Liver (tissue), 9 donors: ENCODE data around the gene SPSB1. TPM values are rescaled to one million over a fixed set of nuclear protein-coding genes. Genes with fewer than 3 reads are reported as not detected.

ENCODE experiments used
- DNase-seq: peaks from one replicate; pipeline ENCODE4 v3.0.0-alpha.2; 2017; ENCODE audit warnings: low spot score
- H3K27ac ChIP-seq, 2 donors: one replicate each; pipeline ENCODE4 v1.7.0; 2013; ENCODE audit warnings: inconsistent platforms in 2 of 2, low read length in 2 of 2, control low read depth in 1 of 2, low read depth in 1 of 2, mild to moderate bottlenecking in 1 of 2
- H3K27me3 ChIP-seq, 4 donors: one replicate each; pipeline versions ENCODE4 v1.6.1 to v1.7.0; 2013; ENCODE audit warnings: low read length in 3 of 4, inconsistent platforms in 1 of 4, mild to moderate bottlenecking in 1 of 4, moderate library complexity in 1 of 4; ENCODE audit not compliant: control insufficient read depth in 4 of 4, insufficient read depth in 4 of 4
- H3K36me3 ChIP-seq, 4 donors: one replicate each; pipeline versions ENCODE4 v1.6.1 to v1.7.0; 2013; ENCODE audit warnings: low read length in 3 of 4, mild to moderate bottlenecking in 3 of 4, low read depth in 1 of 4, moderate library complexity in 1 of 4; ENCODE audit not compliant: control insufficient read depth in 4 of 4, insufficient read depth in 3 of 4
- H3K4me1 ChIP-seq, 4 donors: one replicate each; pipeline versions ENCODE4 v1.6.1 to v1.7.0; 2013; ENCODE audit warnings: low read length in 3 of 4, mild to moderate bottlenecking in 3 of 4, moderate library complexity in 1 of 4; ENCODE audit not compliant: control insufficient read depth in 4 of 4, insufficient read depth in 4 of 4
- H3K4me3 ChIP-seq, 3 donors: one replicate each; pipeline versions ENCODE4 v1.6.1 to v1.7.0; 2013; ENCODE audit warnings: low read length in 3 of 3, control low read depth in 1 of 3, low read depth in 1 of 3, mild to moderate bottlenecking in 1 of 3
- H3K9ac ChIP-seq, 2 donors: one replicate each; pipeline ENCODE4 v1.7.0; 2013; ENCODE audit warnings: low read length in 2 of 2, mild to moderate bottlenecking in 2 of 2, moderate library complexity in 2 of 2, control low read depth in 1 of 2, low read depth in 1 of 2
- H3K9me3 ChIP-seq, 4 donors: one replicate each; pipeline versions ENCODE4 v1.6.1 to v1.7.0; 2013; ENCODE audit warnings: low read length in 3 of 4; ENCODE audit not compliant: control insufficient read depth in 4 of 4
- EGR1 ChIP-seq, 2 donors: IDR thresholded peaks; 2 replicates each; pipeline ENCODE4 v1.6.1; 2016 to 2018; ENCODE audit warnings: antibody characterized with exemption in 2 of 2, low read depth in 2 of 2
- FOXA1 ChIP-seq: IDR thresholded peaks from 2 replicates; pipeline ENCODE4 v1.6.1; 2016; ENCODE audit warnings: antibody characterized with exemption
- GABPA ChIP-seq, 2 donors: IDR thresholded peaks in 1 of 2; conservative IDR thresholded peaks in 1 of 2; 2 replicates each; pipeline ENCODE4 v1.6.1; 2016; ENCODE audit warnings: antibody characterized with exemption in 2 of 2, mild to moderate bottlenecking in 1 of 2, moderate library complexity in 1 of 2
- HNF4A ChIP-seq, 2 donors: conservative IDR thresholded peaks; 2 replicates each; pipeline ENCODE4 v1.6.1; 2016; ENCODE audit warnings: antibody characterized with exemption in 2 of 2, mild to moderate bottlenecking in 2 of 2
- HNF4G ChIP-seq: IDR thresholded peaks from 2 replicates; pipeline ENCODE4 v1.6.1; 2016; ENCODE audit warnings: antibody characterized with exemption
- JUND ChIP-seq, 2 donors: IDR thresholded peaks; 2 replicates each; pipeline ENCODE4 v1.6.1; 2016; ENCODE audit warnings: antibody characterized with exemption in 2 of 2
- MAX ChIP-seq: IDR thresholded peaks from 2 replicates; pipeline ENCODE4 v1.6.1; 2016; ENCODE audit warnings: antibody characterized with exemption
- NR2F2 ChIP-seq: IDR thresholded peaks from 2 replicates; pipeline ENCODE4 v1.6.1; 2016; ENCODE audit warnings: antibody characterized with exemption
- RAD21 ChIP-seq, 2 donors: IDR thresholded peaks; 2 replicates each; pipeline ENCODE4 v1.6.1; 2016; ENCODE audit warnings: antibody characterized with exemption in 2 of 2, mild to moderate bottlenecking in 2 of 2
- SP1 ChIP-seq: IDR thresholded peaks from 2 replicates; pipeline ENCODE4 v1.6.1; 2018; ENCODE audit warnings: antibody characterized with exemption, mild to moderate bottlenecking
- TAF1 ChIP-seq: conservative IDR thresholded peaks from 2 replicates; pipeline ENCODE4 v1.6.1; 2016; ENCODE audit warnings: antibody characterized with exemption, mild to moderate bottlenecking
- ZBTB33 ChIP-seq: IDR thresholded peaks from 2 replicates; pipeline ENCODE4 v1.6.1; 2016; ENCODE audit warnings: antibody characterized with exemption
- WGBS: extraction: QIAGEN DNeasy Blood & Tissue Kit; methylation state at CpG from one replicate; pipeline ENCODE4 v1.1.7; 2013; 5-methylcytosine and 5-hydroxymethylcytosine counted together
- polyA plus RNA-seq, 2 donors: library from polyadenylated mRNA; stranded (reverse) in 1 of 2; unstranded in 1 of 2; fragments of 200-250 nt in 1 of 2; fragments of >200 nt in 1 of 2; fragmentation: Nextera tagmentation in 1 of 2; extraction: Ambion mirVana in 1 of 2; gene quantifications; one replicate each; pipeline versions ENCODE4 v1.2.1 to v1.2.3, GENCODE V29; 2013 to 2015
- total RNA-seq, 2 donors: library from RNA; depleted of rRNA; stranded (reverse); fragments of >200 nt; gene quantifications; one replicate each; pipeline ENCODE4 v1.2.3, GENCODE V29; 2014
- TF ChIP-seq, protein P1 (sequence below): IDR thresholded peaks from 2 replicates; pipeline ENCODE4 v1.6.1; 2016; ENCODE audit warnings: antibody characterized with exemption
- TF ChIP-seq, protein P2 (sequence below): fragments of 150-350 bp; IDR thresholded peaks from 2 replicates; pipeline ENCODE4 v1.5.1; 2017; ENCODE audit warnings: improper control_type of control experiment, low read depth, low read length; ENCODE audit not compliant: missing input control
- donor health status: healthy.
- donor health status: healthy.
- donor health status: healthy.
- donor health status: healthy.
- donor health status: healthy.

SPSB1 gene
- total and polyA plus RNA-seq, 4 donors = 4.1 to 22.6 (median 14.8) TPM

GRCh38 chr1:9262096-9262986, 30.4 kb upstream of the SPSB1 start:
- Histone ChIP-seq H3K4me3 (no peak overlapping the region), H3K9me3 (no peaks in the 10 kb centered on the region), H3K27me3 (no peaks in the 10 kb centered on the region), H3K9ac (no peak overlapping the region), H3K36me3 (peaks cover 16 to 66% (median 42%) of the 10 kb centered on the region in 4 donors), H3K4me1 (peaks cover 0 to 53% (median 28%) of the 10 kb centered on the region in 4 donors), H3K27ac (no peak overlapping the region)
- TF ChIP-seq MAX (no peak), NR2F2 (no peak), TAF1 (no peak), ZBTB33 (no peak), HNF4G (no peak)
- TF ChIP-seq, protein P1, sequence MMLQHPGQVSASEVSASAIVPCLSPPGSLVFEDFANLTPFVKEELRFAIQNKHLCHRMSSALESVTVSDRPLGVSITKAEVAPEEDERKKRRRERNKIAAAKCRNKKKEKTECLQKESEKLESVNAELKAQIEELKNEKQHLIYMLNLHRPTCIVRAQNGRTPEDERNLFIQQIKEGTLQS = no peak
- no peak for DNase-seq
- WGBS = 92% methylated on average over 33 of the region's 33 CpGs

DNA sequence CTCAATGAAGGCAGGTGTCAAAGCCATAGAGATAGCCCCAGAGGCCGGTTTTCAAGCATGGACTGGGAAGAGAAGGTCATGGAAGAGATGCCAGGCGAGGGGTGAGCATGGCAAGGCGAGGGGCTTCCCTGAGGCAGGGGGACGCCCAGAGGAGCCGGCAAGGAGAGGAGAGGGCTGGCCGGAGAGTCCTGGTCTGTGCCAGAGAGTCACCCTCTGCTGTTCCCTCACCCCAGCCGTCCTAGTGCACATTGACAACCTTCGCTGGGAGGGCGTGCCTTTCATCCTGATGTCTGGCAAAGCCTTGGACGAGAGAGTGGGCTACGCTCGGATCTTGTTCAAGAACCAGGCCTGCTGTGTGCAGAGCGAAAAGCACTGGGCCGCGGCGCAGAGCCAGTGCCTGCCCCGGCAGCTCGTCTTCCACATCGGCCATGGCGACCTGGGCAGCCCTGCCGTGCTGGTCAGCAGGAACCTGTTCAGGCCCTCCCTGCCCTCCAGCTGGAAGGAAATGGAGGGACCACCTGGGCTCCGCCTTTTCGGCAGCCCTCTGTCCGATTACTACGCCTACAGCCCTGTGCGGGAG, 29.3 kb upstream of the SPSB1 start:
- WGBS = 92% methylated on average over 26 of the region's 26 CpGs
- peaks cover 0 to 50% (median 25%) of the 10 kb centered on the region in 4 donors for H3K4me1 ChIP-seq
- peaks cover 18 to 61% (median 45%) of the 10 kb centered on the region in 4 donors for H3K36me3 ChIP-seq
- DNase-seq = no peak
- H3K9me3 ChIP-seq = no peaks in the 10 kb centered on the region
- TF ChIP-seq MAX = no peak
- no peak for TF ChIP-seq NR2F2
- no peak for TF ChIP-seq RAD21 (IDR thresholded peaks at IDR 0.05)
- no peak for TF ChIP-seq HNF4A (conservative IDR thresholded peaks at IDR 0.05)
- TF ChIP-seq GABPA (IDR thresholded peaks at IDR 0.05 in 1 of 2, conservative IDR thresholded peaks at IDR 0.05 in 1 of 2) = no peak
- no peak for TF ChIP-seq SP1
- TF ChIP-seq JUND (IDR thresholded peaks at IDR 0.05) = no peak
- no peak for TF ChIP-seq EGR1 (IDR thresholded peaks at IDR 0.05; ENCODE audit: low read depth in 2 of 2)
- no peak for TF ChIP-seq FOXA1
- TF ChIP-seq TAF1 = no peak
- no peak for TF ChIP-seq HNF4G
- TF ChIP-seq, protein P2, sequence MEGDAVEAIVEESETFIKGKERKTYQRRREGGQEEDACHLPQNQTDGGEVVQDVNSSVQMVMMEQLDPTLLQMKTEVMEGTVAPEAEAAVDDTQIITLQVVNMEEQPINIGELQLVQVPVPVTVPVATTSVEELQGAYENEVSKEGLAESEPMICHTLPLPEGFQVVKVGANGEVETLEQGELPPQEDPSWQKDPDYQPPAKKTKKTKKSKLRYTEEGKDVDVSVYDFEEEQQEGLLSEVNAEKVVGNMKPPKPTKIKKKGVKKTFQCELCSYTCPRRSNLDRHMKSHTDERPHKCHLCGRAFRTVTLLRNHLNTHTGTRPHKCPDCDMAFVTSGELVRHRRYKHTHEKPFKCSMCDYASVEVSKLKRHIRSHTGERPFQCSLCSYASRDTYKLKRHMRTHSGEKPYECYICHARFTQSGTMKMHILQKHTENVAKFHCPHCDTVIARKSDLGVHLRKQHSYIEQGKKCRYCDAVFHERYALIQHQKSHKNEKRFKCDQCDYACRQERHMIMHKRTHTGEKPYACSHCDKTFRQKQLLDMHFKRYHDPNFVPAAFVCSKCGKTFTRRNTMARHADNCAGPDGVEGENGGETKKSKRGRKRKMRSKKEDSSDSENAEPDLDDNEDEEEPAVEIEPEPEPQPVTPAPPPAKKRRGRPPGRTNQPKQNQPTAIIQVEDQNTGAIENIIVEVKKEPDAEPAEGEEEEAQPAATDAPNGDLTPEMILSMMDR = no peak
- TF ChIP-seq ZBTB33 = no peak
- TF ChIP-seq, protein P1 = no peak
- H3K4me3 ChIP-seq = no peak overlapping the region
- no peaks in the 10 kb centered on the region for H3K27me3 ChIP-seq
- no peak overlapping the region for H3K9ac ChIP-seq
- no peak overlapping the region for H3K27ac ChIP-seq
